NB4 (cell line): ENCODE results near the gene PDZD4.

Experiments used
- DNase-seq: peaks from one replicate; pipeline ENCODE4 v3.0.0; 2010; ENCODE audit warnings: low read depth
- H3K4me3 ChIP-seq: one replicate; pipeline ENCODE4 v1.5.1; 2011; ENCODE audit warnings: mild to moderate bottlenecking, low read depth, low read length, moderate library complexity
- MYC ChIP-seq: IDR thresholded peaks from 2 replicates; pipeline ENCODE4 v1.6.1; 2011; ENCODE audit warnings: low read depth, low read length
- POLR2A ChIP-seq: IDR thresholded peaks from 2 replicates; pipeline ENCODE4 v1.6.1; 2011; ENCODE audit warnings: mild to moderate bottlenecking; ENCODE audit not compliant: insufficient read length; ENCODE audit errors: extremely low read depth
- TF ChIP-seq, protein P1 (sequence below): IDR thresholded peaks from one replicate; pipeline ENCODE4 v1.5.1; 2012; ENCODE audit warnings: low read depth, low read length
- TF ChIP-seq, protein P2 (sequence below): IDR thresholded peaks from 2 replicates; pipeline ENCODE4 v1.6.1; 2011; ENCODE audit warnings: low read depth, low read length

Gene PDZD4

DNA sequence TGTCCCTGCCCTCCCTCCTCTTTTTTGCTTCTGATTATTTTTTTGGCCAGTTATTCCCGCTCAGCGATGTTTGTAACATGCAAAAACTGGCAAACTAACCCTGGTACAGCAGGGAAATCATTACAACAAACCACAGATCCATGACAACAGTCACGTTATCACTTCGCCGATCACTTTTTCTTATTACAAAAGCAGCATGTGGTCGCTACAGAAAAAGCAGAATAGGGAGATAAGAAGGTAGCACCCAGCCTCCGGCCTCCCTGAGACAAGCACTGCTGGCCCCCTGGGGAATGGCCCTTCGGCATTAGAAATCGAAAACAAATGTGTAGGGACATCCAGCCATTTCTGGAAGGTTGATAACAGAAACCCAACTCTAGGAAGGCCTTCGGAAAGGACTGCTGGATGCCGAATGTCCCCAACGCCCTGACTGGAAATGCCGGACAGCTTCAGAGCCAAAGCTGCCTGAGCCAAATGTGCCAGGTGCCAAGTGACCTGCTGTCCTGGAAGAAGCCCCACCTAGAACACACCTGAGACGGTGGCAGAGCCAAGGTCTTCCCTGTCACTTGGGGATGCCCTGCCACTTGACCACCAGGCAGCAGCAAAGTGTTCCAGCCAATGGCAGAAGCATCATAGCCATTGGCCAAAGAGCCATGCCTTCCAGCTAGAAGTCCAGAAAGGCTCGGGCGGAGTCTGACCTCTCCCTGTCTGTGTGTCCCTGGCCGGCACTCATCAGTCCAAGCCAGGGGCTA, 39.1 kb downstream of the PDZD4 start:
- H3K4me3 ChIP-seq, result no peak overlapping the region
- TF ChIP-seq MYC, result no peak
- DNase-seq, result peak; percentile 60

DNA sequence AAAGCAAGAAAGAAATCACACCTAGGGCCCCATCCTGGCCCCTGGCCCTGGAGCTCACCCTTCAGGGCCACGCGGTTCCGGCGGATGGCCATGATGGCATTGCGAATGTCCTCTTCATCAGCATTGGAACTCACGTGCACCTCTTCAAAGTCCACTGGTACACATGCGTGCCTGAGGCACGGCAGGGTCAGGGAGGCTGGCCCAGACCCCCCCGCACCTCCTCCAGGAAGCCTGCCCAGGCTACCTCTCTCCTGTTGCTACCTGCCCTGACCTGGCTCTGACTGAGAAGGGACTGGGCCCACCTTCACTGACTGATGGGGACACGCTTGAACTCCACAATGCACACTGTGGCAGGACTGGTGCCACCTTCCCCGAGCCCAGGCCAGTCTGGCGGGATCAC, 40.7 kb downstream of the PDZD4 start:
- no peak for DNase-seq
- TF ChIP-seq POLR2A (no peak), MYC (no peak)
- TF ChIP-seq, protein P1, sequence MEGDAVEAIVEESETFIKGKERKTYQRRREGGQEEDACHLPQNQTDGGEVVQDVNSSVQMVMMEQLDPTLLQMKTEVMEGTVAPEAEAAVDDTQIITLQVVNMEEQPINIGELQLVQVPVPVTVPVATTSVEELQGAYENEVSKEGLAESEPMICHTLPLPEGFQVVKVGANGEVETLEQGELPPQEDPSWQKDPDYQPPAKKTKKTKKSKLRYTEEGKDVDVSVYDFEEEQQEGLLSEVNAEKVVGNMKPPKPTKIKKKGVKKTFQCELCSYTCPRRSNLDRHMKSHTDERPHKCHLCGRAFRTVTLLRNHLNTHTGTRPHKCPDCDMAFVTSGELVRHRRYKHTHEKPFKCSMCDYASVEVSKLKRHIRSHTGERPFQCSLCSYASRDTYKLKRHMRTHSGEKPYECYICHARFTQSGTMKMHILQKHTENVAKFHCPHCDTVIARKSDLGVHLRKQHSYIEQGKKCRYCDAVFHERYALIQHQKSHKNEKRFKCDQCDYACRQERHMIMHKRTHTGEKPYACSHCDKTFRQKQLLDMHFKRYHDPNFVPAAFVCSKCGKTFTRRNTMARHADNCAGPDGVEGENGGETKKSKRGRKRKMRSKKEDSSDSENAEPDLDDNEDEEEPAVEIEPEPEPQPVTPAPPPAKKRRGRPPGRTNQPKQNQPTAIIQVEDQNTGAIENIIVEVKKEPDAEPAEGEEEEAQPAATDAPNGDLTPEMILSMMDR, result no peak
- H3K4me3 ChIP-seq, result no peak overlapping the region

DNA sequence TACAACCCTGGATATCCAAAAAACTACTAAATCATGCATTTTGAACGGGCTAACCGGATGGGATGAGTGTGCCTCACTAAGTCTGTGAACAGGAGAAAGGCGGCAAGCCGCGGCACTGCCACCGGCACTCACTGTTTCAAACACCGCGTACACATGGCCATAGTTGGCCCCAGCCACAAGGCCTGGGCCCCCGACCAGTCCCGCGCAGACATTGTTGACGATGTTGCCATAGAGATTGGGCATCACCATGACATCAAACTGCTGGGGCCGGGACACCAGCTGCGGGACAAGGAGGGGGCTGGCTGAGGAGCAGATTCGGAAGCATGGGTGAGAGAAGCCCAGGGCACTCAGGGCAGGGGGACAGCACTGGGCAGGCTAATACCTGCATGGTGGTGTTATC, 43.7 kb downstream of the PDZD4 start:
- no peak overlapping the region for H3K4me3 ChIP-seq
- TF ChIP-seq POLR2A (no peak), MYC (no peak)
- TF ChIP-seq, protein P2, sequence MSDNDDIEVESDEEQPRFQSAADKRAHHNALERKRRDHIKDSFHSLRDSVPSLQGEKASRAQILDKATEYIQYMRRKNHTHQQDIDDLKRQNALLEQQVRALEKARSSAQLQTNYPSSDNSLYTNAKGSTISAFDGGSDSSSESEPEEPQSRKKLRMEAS, result no peak
- TF ChIP-seq, protein P1, result no peak
- no peak for DNase-seq

DNA sequence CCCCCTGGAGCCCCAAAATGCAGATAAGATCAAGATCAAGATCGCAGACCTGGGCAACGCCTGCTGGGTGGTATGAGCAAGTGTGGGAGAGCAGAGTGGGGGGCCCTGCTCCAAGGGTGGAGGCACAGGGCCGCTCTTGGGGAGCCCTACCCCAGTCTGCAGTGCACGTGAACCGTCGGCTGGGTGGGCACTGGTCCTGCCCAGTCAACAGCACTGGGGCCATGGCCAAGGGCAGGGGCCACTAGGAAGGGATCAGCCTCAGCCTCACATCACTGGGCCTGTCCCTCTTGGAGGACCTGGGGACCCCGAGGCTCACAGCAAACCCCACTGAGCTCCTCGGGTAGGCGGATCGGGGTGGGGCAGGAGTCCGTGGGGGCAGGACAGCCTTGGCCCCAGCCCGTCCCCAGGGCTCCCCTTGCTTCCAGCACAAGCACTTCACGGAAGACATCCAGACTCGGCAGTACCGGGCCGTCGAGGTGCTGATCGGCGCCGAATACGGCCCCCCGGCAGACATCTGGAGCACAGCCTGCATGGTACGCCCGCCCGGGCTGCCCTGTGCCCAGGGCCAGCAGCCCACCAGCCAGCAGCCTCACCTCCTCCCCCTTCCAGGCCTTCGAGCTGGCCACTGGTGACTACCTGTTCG, 45.9 kb downstream of the PDZD4 start:
- no peak for DNase-seq
- H3K4me3 ChIP-seq, result no peak overlapping the region
- TF ChIP-seq, protein P2, result no peak

DNA sequence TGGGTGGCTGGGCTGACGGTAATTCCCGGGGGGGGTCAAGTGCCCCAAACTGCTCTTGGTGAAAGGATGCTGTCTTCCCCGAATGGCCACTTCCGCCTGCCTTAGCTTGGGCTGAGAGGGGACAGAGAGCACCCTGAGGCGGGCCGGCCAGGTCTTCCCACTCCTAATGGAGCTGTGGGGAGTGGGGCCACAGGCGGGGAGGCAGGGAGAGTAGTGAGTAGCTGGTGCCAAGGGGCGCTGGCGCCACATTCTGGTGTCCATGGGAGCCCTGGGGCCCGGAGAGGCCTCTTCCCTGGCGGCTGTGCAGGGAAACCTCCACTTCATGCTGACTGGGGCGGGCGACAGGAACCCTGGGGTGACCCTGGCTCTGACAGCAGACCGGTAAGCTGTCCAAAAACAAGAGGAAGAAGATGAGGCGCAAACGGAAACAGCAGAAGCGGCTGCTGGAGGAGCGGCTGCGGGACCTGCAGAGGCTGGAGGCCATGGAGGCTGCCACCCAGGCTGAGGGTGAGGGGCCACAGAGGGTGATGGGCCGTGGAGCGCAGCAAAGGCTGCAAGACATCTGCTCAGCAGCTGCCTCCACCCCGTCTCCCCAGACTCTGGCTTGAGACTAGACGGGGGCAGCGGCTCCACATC, 46.8 kb downstream of the PDZD4 start:
- DNase-seq, result no peak
- TF ChIP-seq, protein P1, result no peak
- TF ChIP-seq, protein P2, result no peak
- TF ChIP-seq MYC, result no peak
- TF ChIP-seq POLR2A, result no peak
- no peak overlapping the region for H3K4me3 ChIP-seq

DNA sequence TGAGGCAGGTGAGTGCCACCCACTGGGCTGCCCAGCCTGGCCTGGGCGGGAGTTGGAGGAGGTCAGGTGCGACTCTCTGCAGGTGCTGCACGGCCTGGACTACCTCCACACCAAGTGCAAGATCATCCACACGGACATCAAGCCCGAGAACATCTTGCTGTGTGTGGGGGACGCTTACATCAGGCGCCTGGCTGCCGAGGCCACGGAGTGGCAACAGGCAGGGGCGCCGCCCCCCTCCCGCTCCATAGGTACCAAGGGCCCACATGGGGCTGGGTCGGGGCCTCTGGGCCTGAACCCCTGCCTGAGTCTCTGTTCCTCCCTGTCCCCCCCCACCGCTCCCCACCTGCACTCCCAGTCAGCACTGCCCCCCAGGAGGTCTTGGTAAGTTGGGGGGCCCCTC, 47.5 kb downstream of the PDZD4 start:
- no peak for DNase-seq
- no peak overlapping the region for H3K4me3 ChIP-seq
- TF ChIP-seq POLR2A (no peak), MYC (no peak)
- TF ChIP-seq, protein P1, result no peak
- TF ChIP-seq, protein P2, result no peak
